ENCODE data around the gene HMGN1.

GRCh38 chr21:39341249-39341923, 7.5 kb downstream of the HMGN1 start:
- no peak for TF ChIP-seq EP300 (IDR thresholded peaks at IDR 0.05)
- no peak for TF ChIP-seq CTCF (IDR thresholded peaks at IDR 0.05)

Measured in ovary (tissue), 3 donors.